ENCODE measurements around the gene ADAMTSL2. TPM values are rescaled to one million over a fixed set of nuclear protein-coding genes. Genes with fewer than 3 reads are reported as not detected.
A peak's percentile ranks its signal among the peaks of the same experiment; 100 is the strongest.

The ADAMTSL2 gene
- total RNA-seq, 4 donors from 2014 or later, result 2.8 to 6.6 (median 3.2) TPM

DNA sequence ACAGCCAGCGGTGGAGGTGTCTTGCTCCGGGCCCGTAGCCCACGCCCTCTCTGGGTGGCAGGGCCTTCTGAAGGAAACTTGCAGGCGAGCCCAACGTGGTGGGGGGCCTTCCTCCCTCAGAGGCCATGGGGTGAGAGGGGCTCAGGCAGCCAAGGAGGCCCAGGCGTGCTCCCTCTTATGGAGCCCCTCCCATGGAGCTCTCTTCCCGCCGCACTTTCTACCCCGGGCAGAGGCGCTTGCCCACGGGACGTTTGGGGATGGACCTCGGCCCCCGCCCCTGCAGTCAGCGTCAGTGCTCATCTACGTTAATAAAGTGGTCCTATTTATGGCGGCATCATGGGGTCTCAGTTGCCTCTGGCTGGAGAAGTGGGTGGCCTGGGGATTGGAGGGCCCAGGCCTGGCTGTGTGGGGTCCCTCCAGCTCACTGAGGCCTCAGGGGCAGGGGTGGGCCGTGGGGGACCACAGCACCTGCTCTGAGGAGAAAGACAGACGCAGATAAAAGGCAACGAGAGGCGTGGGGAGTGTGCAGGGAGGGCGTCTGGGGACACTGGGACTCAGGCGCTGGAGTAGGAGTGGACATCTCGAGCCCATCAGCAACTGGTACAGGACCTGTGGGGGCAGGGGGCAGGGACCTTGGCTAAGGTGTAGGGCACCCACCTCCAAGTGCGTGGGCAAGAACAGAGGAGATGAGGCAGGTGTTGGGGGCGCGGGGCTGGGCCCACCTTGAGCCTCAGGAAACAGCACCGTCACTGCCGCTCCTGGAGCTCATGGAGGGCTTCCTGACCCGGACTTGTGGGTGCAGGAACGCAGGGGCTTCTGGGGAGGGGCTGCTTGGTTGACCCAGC, 40.9 kb downstream of the ADAMTSL2 start:
- Histone ChIP-seq H3K27me3 (peaks cover 0 to 57% (median 0%) of the 10 kb centered on the region in 4 donors), H3K4me3 (no peak overlapping the region), H3K27ac (replicated peaks in 1 of 4) (no peak overlapping the region), H3K9me3 (no peaks in the 10 kb centered on the region), H3K4me1 (peaks cover 20 to 34% (median 27%) of the 10 kb centered on the region in 4 donors), H3K36me3 (peaks cover 0 to 3% (median 0%) of the 10 kb centered on the region in 4 donors)
- intact Hi-C loops (cut with DNase I), result no loop called here
- DNase-seq (ENCODE audit: extremely low spot score), result no peak
- TF ChIP-seq, protein P1, sequence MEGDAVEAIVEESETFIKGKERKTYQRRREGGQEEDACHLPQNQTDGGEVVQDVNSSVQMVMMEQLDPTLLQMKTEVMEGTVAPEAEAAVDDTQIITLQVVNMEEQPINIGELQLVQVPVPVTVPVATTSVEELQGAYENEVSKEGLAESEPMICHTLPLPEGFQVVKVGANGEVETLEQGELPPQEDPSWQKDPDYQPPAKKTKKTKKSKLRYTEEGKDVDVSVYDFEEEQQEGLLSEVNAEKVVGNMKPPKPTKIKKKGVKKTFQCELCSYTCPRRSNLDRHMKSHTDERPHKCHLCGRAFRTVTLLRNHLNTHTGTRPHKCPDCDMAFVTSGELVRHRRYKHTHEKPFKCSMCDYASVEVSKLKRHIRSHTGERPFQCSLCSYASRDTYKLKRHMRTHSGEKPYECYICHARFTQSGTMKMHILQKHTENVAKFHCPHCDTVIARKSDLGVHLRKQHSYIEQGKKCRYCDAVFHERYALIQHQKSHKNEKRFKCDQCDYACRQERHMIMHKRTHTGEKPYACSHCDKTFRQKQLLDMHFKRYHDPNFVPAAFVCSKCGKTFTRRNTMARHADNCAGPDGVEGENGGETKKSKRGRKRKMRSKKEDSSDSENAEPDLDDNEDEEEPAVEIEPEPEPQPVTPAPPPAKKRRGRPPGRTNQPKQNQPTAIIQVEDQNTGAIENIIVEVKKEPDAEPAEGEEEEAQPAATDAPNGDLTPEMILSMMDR (IDR thresholded peaks at IDR 0.05), result no peak
- no peak for TF ChIP-seq POLR2A (IDR thresholded peaks at IDR 0.05; ENCODE audit: low read depth)
- WGBS, result 83% methylated on average over 13 of the region's 32 CpGs

DNA sequence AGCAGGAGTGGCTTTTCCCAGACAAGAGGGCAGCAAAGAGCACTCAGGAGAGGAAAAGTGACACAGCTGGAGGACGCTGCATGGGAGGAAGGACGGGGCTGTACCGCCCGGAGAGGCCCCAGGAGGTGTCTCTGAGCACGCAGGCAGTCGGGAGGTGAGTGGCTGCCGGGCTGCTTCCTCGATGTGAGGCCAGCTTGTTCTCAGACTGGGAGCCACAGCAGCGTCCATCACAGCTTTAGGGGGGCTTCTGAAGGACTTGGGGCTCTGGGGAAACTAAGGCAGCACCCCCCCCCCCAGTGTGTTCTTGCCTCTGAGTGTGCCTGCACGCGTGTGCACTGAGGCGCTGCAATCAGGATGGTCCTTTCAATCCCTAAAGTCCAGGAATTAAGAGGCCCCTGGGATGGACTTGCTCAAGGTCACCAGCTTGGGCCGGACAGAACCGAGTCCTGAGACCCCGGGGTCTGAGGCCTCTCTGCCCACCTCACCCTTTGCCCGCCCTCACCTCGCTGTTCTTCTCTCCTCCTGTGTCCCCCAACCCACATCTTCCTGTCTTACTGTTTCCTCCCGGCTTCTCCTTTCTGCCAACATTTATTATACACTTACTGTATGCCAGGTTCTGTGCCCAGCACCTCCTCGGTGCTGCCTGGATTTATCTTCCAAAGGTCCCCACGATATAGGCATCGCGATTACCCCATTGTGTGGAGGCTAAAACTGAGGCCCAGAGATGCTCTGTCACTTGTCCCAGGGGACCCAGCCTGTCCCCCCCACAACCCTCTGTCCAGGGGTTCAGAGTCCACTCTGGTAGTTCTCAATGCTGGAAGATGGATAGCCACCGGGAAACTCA, 41.7 kb downstream of the ADAMTSL2 start:
- H3K9me3 ChIP-seq, result no peaks in the 10 kb centered on the region
- DNase-seq (ENCODE audit: extremely low spot score), result no peak
- H3K27ac ChIP-seq (replicated peaks in 1 of 4), result no peak overlapping the region
- peaks cover 20 to 34% (median 27%) of the 10 kb centered on the region in 4 donors for H3K4me1 ChIP-seq
- H3K27me3 ChIP-seq, result peaks cover 0 to 57% (median 0%) of the 10 kb centered on the region in 4 donors
- H3K4me3 ChIP-seq, result peak overlapping the region in 2 of 4 donors; percentile 3 to 35
- H3K36me3 ChIP-seq, result no peaks in the 10 kb centered on the region
- no peak for TF ChIP-seq POLR2AphosphoS5 (IDR thresholded peaks at IDR 0.05)
- TF ChIP-seq POLR2A (IDR thresholded peaks at IDR 0.05; ENCODE audit: low read depth), result no peak
- TF ChIP-seq EP300 (IDR thresholded peaks at IDR 0.05), result no peak
- TF ChIP-seq, protein P1 (IDR thresholded peaks at IDR 0.05), result no peak
- intact Hi-C loops (cut with DNase I), result no loop called here
- WGBS, result 73% methylated on average over 14 of the region's 23 CpGs

DNA sequence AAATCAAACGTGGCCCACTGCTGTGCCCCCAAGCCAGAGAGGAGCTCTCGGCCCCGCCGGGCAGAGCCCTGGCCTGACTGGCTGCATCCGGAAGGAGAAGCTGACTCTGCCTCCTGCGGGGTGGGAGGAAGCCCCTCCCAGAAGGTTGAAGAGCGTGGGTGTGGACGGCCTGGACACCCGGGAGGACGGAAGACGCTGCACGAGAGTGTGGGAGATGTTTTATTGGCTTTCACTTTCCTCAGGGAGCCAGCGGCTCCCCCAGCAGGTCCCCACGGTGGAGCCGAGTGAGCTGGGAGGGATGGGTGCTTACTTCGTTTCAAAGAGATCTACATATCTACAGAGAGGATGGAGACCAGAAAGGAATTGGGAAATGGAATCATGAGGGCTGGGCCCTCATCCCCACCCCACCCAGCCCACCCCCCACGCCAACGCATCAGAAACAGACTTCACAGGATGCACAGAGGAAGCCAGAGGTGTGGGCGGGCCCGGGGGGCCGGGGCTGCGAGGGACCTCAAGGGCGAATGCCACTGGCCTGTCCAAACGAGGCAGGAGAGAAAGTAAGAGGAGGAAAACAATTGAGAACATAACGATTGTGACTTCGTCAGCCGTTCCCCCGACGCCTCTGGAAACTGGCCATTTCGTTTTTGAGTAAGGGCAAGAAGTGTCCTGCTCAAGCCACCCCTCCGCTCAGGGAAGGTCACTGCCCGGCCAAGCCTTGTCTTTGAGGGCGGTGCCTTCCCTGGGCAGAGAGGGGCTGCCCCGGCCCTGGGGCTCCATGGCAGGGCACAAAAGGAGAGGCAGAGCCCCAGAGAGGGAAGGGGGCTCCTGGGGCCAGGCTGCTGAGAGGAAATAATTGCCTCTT, 42.6 kb downstream of the ADAMTSL2 start:
- H3K36me3 ChIP-seq, result no peaks in the 10 kb centered on the region
- peaks cover 0 to 57% (median 0%) of the 10 kb centered on the region in 4 donors for H3K27me3 ChIP-seq
- peak overlapping the region in 2 of 4 donors; percentile 3 to 35 for H3K4me3 ChIP-seq
- TF ChIP-seq, protein P1 (IDR thresholded peaks at IDR 0.05), result no peak
- intact Hi-C loops (cut with DNase I), result no loop called here
- DNase-seq (ENCODE audit: extremely low spot score), result no peak
- no peaks in the 10 kb centered on the region for H3K9me3 ChIP-seq
- no peak overlapping the region for H3K27ac ChIP-seq (replicated peaks in 1 of 4)
- H3K4me1 ChIP-seq, result peaks cover 20 to 29% (median 25%) of the 10 kb centered on the region in 4 donors
- 57% methylated on average over 30 of the region's 34 CpGs for WGBS

DNA sequence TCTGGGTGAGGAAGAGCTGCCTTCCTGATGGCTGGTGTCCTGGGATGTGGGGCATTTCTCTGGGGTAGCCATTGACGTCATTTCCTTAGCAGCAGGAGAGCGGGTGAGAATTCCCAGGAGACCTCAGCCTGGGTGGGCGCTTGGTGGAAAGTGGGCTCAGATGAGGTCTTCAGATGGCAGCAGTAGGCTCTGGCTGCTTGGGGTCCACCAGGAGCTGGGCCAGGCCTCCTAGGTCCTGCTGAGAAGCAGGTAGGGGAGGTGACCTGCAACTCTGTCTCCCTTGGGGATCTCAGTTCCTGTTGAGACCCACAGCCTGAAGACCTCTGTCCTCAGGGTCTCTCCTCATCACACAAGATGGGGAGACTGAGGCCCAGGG, 43.2 kb downstream of the ADAMTSL2 start:
- H3K27ac ChIP-seq (replicated peaks in 1 of 4), result no peak overlapping the region
- no peaks in the 10 kb centered on the region for H3K36me3 ChIP-seq
- H3K9me3 ChIP-seq, result no peaks in the 10 kb centered on the region
- intact Hi-C loops (cut with DNase I), result no loop called here
- WGBS, result 100% methylated on average over 1 of the region's 3 CpGs
- peaks cover 14 to 23% (median 19%) of the 10 kb centered on the region in 4 donors for H3K4me1 ChIP-seq
- no peak overlapping the region for H3K4me3 ChIP-seq
- H3K27me3 ChIP-seq, result peaks cover 0 to 57% (median 0%) of the 10 kb centered on the region in 4 donors
- TF ChIP-seq, protein P1 (IDR thresholded peaks at IDR 0.05), result no peak
- TF ChIP-seq POLR2A (IDR thresholded peaks at IDR 0.05; ENCODE audit: low read depth) (no peak), EP300 (IDR thresholded peaks at IDR 0.05) (no peak), POLR2AphosphoS5 (IDR thresholded peaks at IDR 0.05) (no peak)
- no peak for DNase-seq (ENCODE audit: extremely low spot score)
